ENCODE results near the gene EXOC8.

Gene EXOC8

GRCh38 chr1:231311720-231312431, 25.8 kb downstream of the EXOC8 start:
- H3K9me3 ChIP-seq (ENCODE audit: low read length): no peaks in the 10 kb centered on the region
- no peak overlapping the region for H3K4me3 ChIP-seq (ENCODE audit: low read depth in 1 of 2, low read length in 2 of 2)
- H3K27ac ChIP-seq (ENCODE audit: low read depth, low read length): no peak overlapping the region
- H3K9ac ChIP-seq (ENCODE audit: low read length): no peak overlapping the region
- no peaks in the 10 kb centered on the region for H3K36me3 ChIP-seq (ENCODE audit: insufficient read depth, low read length)
- no peaks in the 10 kb centered on the region for H3K27me3 ChIP-seq (ENCODE audit: control insufficient read depth in 1 of 2, insufficient read depth in 2 of 2, low read length in 2 of 2)
- H3K4me1 ChIP-seq (ENCODE audit: insufficient read depth, low read length): no peaks in the 10 kb centered on the region

DNA sequence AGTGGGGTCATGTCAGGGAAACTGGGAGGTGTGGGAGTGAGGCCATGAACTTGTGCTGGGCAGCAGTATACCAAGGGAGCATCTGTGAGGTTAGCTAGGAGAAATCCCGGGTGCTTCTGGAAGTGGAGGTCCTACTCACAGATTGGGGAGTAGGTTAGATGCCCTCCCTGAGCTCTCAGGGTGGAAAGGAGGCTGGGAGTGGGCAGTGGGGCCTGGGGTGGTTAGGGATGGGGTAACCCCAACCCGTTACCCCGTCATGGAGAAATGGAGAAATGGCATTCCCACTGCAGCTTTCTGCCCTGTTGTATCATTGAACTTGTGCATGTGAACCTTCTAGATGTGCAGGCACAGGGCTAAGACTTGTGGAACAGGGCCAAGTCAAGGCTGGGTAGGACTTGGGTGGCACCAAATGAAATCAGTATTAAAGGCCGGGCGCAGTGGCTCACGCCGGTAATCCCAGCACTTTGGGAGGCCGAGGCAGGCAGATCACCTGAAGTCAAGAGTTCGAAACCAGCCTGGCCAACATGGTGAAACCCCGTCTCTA, 27.2 kb downstream of the EXOC8 start:
- no peaks in the 10 kb centered on the region for H3K27me3 ChIP-seq (ENCODE audit: control insufficient read depth in 1 of 2, insufficient read depth in 2 of 2, low read length in 2 of 2)
- H3K36me3 ChIP-seq (ENCODE audit: insufficient read depth, low read length): no peaks in the 10 kb centered on the region
- H3K4me3 ChIP-seq (ENCODE audit: low read depth in 1 of 2, low read length in 2 of 2): no peak overlapping the region
- no peaks in the 10 kb centered on the region for H3K4me1 ChIP-seq (ENCODE audit: insufficient read depth, low read length)
- no peaks in the 10 kb centered on the region for H3K9me3 ChIP-seq (ENCODE audit: low read length)
- no peak overlapping the region for H3K9ac ChIP-seq (ENCODE audit: low read length)
- H3K27ac ChIP-seq (ENCODE audit: low read depth, low read length): no peak overlapping the region

DNA sequence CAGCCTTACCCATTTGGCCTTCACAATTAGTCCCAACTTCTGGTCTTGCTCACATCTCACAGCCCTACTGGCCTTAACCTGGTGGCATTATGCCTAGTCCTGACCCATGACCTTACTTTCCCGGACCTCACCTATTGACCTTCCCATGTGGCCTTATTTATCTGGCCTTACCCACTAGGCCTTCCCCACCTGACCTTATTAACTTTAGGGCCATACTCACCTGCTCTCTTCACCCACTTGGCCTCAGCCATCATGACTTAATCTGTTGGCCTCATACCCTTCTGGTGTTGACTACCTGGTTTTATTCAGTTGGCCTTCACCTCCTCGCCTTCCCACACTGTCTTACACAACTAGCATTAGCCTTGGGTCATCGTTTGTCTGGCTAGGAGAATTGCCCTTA, 35.7 kb downstream of the EXOC8 start:
- Histone ChIP-seq H3K36me3 (ENCODE audit: insufficient read depth, low read length) (no peaks in the 10 kb centered on the region), H3K27ac (ENCODE audit: low read depth, low read length) (no peak overlapping the region), H3K9me3 (ENCODE audit: low read length) (no peaks in the 10 kb centered on the region), H3K9ac (ENCODE audit: low read length) (no peak overlapping the region), H3K4me1 (ENCODE audit: insufficient read depth, low read length) (no peaks in the 10 kb centered on the region), H3K4me3 (ENCODE audit: low read depth in 1 of 2, low read length in 2 of 2) (no peak overlapping the region), H3K27me3 (ENCODE audit: control insufficient read depth in 1 of 2, insufficient read depth in 2 of 2, low read length in 2 of 2) (no peaks in the 10 kb centered on the region)

GRCh38 chr1:231295938-231296337, 41.7 kb downstream of the EXOC8 start:
- Histone ChIP-seq H3K27me3 (ENCODE audit: control insufficient read depth in 1 of 2, insufficient read depth in 2 of 2, low read length in 2 of 2) (no peaks in the 10 kb centered on the region), H3K27ac (ENCODE audit: low read depth, low read length) (no peak overlapping the region), H3K4me3 (ENCODE audit: low read depth in 1 of 2, low read length in 2 of 2) (no peak overlapping the region), H3K9ac (ENCODE audit: low read length) (no peak overlapping the region), H3K4me1 (ENCODE audit: insufficient read depth, low read length) (no peaks in the 10 kb centered on the region), H3K9me3 (ENCODE audit: low read length) (no peaks in the 10 kb centered on the region), H3K36me3 (ENCODE audit: insufficient read depth, low read length) (no peaks in the 10 kb centered on the region)

GRCh38 chr1:231286603-231287002, 51.0 kb downstream of the EXOC8 start:
- H3K9ac ChIP-seq (ENCODE audit: low read length): no peak overlapping the region

GRCh38 chr1:231284441-231284840, 53.2 kb downstream of the EXOC8 start:
- Histone ChIP-seq H3K4me1 (ENCODE audit: insufficient read depth, low read length) (no peaks in the 10 kb centered on the region), H3K9me3 (ENCODE audit: low read length) (no peaks in the 10 kb centered on the region), H3K36me3 (ENCODE audit: insufficient read depth, low read length) (no peaks in the 10 kb centered on the region), H3K27me3 (ENCODE audit: control insufficient read depth in 1 of 2, insufficient read depth in 2 of 2, low read length in 2 of 2) (no peaks in the 10 kb centered on the region), H3K9ac (ENCODE audit: low read length) (no peak overlapping the region), H3K27ac (ENCODE audit: low read depth, low read length) (no peak overlapping the region), H3K4me3 (ENCODE audit: low read depth in 1 of 2, low read length in 2 of 2) (no peak overlapping the region)

More at GRCh38 chr1:231286603-231287002, 51.0 kb downstream of the EXOC8 start:
- no peaks in the 10 kb centered on the region for H3K27me3 ChIP-seq (ENCODE audit: control insufficient read depth in 1 of 2, insufficient read depth in 2 of 2, low read length in 2 of 2)
- H3K27ac ChIP-seq (ENCODE audit: low read depth, low read length): no peak overlapping the region
- H3K4me3 ChIP-seq (ENCODE audit: low read depth in 1 of 2, low read length in 2 of 2): no peak overlapping the region
- no peaks in the 10 kb centered on the region for H3K9me3 ChIP-seq (ENCODE audit: low read length)
- H3K4me1 ChIP-seq (ENCODE audit: insufficient read depth, low read length): no peaks in the 10 kb centered on the region
- no peaks in the 10 kb centered on the region for H3K36me3 ChIP-seq (ENCODE audit: insufficient read depth, low read length)
